AML-193 (cell line): Measurements from ENCODE around the gene PBX4.
A peak's percentile ranks its signal among the peaks of the same experiment; 100 is the strongest.

Experiments used
- DNase-seq, 2 experiments: peaks; one replicate each; lab custom pipeline; 2025; lab: John Stamatoyannopoulos, UW

Gene PBX4

DNA sequence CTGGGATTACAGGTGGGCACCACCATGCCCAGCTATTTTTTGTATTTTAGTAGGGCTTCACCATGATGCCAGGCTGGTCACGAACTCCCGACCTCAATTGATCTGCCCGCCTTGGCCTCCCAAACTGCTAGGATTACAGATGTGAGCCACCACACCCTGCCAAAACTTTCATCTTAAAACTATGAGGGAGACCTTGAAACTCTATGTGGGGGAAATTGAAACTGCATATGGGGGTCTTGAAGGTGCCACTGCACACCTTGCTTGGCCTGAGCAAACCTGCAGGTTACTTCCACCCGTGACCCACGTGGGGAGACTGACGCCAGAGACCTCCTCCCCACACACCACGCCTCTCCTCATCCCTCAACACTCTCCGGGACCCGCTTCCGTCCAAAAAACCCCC, 64.8 kb downstream of the PBX4 start:
- DNase-seq = no peak

DNA sequence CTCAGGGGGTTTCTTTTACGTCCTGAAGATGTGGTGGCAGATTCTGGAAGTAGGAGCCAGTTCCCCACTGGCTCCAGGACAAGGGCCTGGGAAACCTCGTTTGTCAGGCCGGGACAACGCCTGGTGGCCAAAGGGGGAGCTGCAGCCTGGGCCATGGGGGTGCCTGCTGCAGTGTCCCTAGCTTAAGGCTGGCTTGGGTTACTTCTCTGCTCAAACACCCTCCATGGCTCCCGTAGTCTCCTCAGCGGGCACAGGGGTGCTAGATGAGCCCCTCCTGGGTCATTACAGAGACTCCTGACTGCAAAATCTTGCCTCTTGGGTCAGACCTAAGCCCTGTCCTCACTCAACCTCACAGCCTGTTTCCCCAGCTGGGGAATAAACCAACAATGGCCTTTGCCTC, 65.7 kb downstream of the PBX4 start:
- peak in 1 of 2 experiments; percentile 8 for DNase-seq

DNA sequence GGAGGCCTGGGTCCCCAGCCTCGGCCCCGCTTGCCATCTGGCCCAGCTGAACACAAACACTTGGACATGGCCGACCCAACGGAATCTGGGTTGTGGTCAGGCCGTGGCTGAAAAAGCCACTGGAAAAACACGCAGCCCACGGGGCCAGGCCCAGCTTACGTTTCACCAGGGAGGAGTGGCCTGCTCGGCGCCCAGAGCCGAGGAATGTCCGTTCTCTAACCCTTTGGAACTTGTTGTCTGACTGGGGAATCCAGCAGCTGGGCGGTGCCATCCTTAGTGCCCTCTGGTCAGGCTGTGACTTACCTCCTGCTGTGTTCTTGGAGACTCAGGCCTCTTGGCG, 66.7 kb downstream of the PBX4 start:
- DNase-seq = no peak

DNA sequence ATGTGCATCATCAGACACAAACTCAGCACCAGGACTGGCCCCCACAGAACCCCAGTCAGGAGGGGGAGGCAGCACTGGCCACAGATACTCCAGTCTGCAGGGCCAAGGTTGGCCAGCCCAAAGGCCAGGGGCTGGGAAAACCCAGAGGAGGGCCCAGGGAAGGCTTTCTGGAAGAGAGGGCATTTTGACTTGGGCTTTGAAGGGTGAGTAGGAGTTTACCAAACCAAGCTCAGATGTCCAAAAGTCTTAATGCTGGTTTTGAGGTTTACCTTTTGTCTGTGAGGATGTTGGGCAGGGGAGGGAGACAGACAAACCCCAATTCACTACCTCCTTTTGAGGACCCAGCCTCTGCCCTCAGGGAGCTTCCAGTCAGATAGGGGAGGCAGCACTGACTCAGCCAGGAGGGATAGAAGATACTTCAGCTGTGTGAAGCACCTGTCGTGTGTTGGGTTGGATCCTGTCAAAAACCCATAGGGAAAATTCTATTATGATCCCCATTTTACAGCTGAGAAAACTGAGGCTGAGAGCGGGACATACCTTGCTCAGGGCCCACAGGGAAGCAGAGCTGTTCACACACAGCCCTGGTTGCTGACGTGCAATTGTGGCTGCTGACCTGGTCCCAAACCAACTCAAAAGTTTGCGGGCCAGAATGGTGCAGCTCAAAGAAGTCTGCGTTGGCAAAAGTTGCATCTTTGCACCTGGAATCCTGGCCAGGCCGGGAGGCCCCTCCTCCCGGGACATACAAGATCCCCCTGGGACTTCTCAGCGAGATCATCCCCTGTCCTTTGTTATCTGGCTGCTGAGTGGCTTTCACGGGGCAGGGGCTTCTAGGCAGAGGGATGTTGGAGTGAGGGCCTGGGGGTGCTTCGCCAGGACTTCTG, 67.3 kb downstream of the PBX4 start:
- no peak for DNase-seq

DNA sequence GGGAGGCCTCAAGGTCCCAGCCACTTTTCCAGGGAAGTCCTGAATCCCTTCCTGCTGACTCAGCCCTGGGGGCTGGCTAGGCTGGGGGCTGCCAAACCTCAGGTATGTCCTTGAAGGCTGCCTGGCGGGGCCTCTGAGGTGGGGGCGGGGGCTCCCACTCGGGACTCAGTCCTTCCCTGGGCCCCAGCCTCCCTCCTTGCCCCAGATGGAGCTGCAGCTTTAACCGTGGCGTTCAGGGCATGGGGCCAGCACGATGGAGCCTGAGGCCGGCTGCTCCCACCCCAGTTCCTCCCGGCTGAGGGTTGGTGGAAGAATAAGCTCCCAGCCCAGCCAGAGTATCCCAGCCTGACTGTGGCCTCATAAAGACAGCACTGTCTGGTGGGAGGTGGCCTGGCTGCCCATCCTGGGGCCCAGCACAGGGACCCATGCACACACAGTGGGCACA, 68.0 kb downstream of the PBX4 start:
- DNase-seq = no peak

DNA sequence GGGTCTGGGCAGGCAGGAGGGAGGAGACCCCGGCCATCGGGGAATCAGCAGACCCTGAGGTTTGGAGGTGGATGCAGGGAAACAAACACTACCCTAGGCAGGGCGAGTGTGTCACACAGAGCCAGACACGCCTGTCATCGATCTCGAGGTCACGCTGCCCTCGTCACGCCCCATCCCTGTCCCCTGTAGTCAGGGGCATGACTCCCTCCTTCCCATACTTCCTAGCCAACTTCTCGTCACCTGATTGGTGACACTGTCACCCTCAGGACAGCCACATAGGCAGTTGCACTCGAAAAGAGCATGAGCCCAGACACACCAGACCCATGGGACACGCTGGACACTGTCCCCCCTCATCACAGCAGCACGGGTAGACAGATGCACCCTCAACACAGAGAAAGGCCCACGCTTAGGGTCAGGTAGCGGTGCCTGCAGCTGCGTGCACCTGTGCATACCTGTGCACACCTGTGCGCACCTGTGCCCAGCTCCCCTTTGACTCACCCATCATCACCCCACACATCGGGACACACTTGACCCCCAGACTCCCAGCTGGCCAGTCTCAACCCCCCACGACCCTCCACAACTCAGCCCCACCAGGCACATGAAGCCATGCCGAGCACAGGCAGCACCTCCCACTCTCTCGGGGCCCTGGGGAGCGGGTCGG, 68.6 kb downstream of the PBX4 start:
- no peak for DNase-seq

DNA sequence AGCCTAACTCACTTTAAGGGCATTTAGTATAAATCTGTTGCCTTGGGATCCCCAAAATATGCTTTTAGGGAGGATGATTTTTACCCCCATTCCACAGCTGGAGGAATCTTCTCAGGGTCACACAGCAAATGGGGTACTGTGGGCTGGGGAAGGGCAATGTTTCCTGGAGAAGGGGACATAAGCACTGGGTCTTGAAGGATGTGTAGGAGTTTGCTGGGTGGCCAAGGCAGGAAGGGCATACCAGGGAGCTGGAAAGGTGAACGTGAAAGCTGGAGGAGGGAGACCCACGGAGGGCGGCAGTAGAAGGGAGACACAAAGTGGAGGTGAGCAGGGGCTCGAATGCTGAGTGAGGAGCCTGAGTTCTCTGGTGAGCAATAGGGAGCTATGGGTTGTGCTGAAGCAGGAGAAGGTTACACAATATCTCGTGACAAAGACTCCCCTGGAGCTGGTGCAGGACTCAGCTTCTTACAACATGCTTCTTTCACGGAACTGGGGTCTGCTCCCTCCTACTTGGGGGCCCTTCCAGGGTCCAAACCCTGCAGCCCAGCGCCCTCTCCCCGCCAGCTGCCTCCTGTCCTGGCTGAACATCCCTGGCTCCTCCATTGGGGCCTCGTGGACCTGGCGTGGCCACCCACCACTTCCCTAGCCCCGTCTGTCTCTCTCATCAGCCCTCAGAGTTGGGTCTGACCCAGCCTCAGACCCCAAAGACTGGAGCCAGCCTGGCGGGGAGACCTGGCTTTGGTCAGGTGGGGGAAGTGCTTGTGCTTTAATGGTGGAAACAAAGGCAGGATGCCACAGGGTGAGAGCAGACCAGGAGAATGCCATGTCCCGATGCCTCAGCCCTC, 69.3 kb downstream of the PBX4 start:
- DNase-seq = peak; percentile 44 to 55

DNA sequence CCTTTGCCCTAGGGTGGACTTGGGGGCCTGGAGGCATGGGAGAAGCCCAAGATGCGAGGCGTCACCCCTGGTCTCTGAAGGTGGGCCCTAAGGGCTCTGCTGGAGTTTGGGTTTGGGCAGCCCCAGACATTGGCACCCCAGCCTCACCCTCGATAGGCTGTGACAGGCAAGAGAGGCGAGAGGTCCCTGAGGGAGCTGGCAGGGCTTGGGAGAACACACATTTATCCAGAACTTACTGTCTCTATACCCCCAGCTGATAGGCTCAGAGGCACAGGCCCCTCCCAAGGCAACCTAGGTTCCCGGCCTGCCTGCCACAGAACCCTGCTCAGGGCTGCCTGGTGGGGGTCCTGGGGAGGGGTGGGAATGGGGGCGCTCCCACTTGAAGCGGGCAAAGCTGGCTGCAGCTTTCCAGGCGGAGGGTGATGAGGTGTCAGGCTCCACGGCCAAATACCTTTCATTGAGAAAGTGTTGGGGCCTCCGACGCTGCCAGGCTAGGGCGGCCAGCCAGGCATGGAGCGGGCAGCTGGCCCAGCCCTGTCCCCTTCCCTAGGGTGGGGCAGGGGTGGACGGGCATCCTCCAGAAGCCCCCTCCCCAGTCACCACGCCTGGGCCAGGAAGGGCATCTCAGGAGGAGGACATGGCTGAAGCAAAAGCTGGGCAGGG, 70.7 kb downstream of the PBX4 start:
- no peak for DNase-seq

DNA sequence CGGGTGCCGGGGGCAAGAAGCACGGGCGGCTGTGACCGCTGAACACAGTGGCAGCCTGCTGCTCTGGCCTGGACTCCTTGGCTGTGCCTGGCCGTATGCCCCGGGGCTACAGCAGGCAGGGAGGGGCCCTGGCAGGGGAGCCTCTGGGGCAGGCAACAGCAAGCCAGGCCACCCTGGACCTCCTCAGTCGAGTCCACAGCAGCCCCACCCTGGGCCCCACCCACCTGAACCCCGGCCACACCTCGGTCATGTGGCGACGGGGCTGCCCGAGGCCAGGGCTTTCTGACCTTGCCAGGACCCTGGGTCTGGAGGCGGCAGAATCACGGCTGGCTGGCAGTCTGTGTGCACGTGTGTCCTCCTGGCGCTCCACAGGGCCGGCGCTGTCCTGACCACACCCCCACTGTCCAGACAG, 71.7 kb downstream of the PBX4 start:
- no peak for DNase-seq

DNA sequence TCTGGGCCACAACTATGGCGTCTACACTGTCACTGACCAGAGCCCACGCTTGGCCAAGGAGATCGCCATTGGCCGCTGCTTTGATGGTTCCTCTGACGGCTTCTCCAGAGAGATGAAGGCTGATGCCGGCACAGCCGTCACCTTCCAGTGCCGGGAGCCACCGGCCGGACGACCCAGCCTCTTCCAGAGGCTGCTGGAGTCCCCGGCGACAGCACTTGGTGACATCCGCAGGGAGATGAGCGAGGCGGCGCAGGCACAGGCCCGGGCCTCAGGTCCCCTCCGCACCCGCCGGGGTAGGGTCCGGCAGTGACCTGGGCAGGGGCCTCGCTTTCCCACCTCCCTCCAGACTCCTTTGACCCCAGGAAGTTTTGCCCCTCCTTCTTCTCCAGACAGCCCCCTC, 72.8 kb downstream of the PBX4 start:
- DNase-seq = no peak

DNA sequence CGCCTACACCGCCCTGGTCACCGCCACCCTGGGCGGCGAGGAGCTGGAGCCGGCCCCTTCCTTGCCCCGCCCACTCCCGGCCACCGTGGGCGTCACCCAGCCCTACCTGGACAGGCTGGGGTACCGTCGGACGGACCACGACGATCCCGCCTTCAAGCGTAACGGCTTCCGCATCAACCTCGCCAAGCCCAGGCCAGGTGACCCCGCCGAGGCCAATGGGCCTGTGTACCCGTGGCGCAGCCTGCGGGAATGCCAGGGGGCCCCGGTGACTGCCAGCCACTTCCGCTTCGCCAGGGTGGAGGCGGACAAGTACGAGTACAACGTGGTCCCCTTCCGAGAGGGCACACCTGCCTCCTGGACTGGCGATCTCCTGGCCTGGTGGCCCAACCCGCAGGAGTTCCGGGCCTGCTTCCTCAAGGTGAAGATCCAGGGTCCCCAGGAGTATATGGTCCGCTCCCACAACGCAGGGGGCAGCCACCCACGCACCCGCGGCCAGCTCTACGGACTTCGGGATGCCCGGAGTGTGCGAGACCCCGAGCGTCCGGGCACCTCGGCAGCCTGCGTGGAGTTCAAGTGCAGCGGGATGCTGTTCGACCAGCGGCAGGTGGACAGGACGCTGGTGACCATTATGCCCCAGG, 73.4 kb downstream of the PBX4 start:
- no peak for DNase-seq

DNA sequence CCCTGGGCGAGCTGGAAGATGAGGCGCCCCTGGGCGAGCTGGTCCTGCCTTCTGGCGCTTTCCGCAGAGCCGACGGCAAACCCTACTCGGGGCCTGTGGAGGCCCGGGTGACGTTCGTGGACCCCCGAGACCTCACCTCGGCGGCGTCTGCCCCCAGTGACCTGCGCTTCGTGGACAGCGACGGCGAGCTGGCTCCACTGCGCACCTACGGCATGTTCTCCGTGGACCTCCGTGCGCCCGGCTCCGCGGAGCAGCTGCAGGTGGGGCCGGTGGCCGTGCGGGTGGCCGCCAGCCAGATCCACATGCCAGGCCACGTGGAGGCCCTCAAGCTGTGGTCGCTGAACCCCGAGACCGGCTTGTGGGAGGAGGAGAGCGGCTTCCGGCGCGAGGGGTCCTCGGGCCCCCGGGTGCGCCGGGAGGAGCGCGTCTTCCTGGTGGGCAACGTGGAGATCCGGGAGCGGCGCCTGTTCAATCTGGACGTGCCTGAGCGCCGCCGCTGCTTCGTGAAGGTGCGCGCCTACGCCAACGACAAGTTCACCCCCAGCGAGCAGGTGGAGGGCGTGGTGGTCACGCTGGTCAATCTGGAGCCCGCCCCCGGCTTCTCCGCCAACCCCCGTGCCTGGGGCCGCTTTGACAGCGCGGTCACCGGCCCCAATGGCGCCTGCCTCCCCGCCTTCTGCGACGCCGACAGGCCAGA, 74.1 kb downstream of the PBX4 start:
- no peak for DNase-seq

DNA sequence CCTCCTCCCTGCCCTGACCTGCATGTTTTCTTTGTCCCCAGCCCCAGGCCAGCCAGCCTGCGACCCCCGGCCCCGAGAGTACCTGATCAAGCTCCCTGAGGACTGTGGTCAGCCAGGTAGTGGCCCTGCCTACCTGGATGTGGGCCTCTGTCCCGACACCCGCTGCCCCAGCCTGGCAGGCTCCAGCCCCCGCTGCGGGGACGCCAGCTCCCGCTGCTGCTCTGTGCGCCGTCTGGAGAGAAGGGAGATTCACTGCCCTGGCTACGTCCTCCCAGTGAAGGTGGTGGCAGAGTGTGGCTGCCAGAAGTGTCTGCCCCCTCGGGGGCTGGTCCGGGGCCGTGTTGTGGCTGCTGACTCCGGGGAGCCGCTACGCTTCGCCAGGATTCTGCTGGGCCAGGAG, 74.8 kb downstream of the PBX4 start:
- no peak for DNase-seq

DNA sequence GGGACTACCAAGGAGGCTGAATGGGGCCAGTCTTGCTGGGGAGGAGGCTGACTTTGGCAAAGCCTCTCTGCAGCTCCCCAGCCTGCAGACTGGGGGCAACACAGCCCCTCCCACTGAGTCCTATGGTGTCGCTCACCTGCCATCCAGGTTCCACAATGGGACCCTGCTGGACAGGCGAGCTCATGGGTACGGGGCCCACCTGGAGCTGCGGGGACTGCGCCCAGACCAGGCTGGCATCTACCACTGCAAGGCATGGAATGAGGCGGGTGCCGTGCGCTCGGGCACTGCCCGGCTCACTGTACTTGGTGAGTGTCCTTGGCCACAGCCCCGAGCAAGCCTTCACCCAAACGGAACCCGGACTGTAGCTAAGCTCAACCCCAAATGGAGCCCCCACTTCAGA, 75.4 kb downstream of the PBX4 start:
- DNase-seq = no peak

DNA sequence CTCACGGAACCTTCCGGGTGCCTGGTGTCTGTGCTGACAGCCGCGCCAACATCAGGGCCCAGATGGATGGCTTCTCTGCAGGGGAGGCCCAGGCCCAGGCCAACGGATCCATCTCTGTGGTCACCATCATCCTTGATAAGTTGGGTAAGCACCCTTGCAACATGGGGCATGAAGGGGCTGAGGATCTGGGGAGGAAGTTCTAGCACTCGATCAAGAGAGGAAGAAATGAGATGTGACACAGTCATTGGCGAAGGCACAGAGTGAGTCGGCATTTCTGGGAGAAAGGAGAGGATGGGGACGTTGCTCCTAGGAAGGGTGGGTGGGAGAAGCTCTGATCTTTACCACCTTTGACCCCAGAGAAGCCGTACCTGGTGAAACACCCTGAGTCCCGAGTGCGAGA, 76.0 kb downstream of the PBX4 start:
- DNase-seq = peak; percentile 77 to 82

DNA sequence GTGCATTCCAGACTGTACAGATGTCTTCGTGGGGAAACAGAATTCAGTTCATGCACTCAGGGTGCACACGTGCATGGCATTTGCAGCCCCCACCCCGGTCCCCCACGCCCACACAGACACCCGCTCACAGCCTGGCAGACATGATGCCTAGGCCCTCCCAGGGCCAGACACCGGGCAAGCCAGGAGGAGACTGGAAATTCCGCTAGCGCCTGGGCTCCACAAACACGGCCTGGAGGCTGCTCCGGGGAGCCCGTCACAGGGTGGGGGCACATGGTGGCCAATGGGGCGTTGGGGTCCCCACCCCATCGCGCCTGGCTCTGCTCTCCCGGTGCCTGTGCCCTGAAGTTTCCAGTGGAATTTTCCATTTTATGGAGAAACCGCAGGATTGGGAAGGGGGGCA, 76.9 kb downstream of the PBX4 start:
- DNase-seq = no peak

DNA sequence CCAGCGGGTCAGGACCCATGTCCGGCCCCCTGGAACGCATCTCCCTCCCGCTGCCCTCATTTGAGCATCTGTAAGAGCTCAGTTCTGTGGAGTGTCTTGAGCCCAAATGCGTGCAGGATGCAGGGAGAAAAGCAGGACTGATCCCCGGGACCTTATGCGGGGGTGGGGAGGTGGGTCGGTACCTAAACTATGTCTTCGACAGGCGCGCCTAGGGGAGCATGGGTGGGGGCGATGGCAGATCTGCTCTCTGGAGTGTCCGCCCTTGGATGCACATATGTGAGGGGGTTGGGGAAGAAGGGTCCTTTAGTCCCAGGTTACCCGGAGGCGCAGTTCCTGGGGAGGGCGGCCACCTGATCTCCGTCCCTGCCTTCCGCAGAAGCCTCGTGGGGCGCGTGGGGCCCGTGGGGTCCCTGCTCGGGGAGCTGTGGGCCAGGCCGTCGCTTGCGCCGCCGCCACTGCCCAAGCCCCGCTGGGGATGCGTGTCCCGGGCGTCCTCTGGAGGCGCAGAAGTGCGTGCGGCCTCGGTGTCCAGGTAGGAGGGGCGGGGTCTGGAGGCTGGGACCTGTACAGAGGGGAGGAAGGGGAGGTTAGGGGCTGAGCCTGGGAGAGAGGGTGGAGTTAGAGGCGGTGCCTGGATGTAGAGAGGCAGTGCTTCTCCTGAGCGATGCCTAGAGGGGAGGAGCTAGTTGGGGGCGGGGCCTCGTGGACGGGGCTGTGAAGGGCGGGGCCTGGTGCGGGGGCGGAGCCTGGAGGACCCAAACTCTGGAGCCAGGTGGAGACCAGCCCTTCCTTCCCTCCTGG, 77.6 kb downstream of the PBX4 start:
- DNase-seq = no peak

DNA sequence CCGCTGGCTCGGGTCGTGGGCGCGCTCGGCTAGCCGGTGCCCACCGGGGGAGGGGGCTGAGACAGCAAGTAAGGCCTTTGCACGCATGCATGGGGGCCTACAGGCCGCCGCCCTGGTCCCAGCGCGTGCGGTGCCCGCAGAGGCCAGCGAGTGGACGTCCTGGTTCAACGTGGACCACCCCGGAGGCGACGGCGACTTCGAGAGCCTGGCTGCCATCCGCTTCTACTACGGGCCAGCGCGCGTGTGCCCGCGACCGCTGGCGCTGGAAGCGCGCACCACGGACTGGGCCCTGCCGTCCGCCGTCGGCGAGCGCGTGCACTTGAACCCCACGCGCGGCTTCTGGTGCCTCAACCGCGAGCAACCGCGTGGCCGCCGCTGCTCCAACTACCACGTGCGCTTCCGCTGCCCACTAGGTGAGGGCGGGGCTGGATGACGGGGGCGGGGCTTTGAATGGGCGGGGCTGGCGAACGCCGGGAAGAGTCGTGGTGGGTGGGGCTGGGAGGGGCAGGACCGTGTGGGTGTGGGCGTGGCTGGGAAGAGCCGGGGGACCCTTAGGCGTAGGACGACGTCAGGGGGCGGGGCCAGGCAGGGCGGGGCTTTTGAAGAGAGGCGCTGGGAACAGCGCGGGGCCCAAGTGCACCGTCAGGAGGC, 78.3 kb downstream of the PBX4 start:
- no peak for DNase-seq

DNA sequence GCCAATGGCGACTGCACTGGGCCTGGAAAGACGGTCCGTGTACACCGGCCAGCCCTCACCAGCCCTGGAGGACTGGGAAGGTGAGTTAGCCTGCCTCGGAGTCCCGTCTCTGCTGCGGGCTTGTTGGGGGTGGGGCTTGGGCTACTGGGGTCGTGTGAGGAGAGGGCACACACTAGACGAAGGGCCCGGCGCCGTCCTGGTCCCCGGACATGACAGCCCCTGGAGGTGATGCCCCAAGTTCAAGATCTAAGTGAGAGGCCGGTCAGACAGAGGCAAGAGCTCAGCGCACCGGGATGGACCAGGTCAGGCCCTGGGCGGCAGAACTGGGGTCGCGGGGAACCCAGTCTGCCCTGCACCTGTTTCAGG, 78.8 kb downstream of the PBX4 start:
- DNase-seq = no peak

DNA sequence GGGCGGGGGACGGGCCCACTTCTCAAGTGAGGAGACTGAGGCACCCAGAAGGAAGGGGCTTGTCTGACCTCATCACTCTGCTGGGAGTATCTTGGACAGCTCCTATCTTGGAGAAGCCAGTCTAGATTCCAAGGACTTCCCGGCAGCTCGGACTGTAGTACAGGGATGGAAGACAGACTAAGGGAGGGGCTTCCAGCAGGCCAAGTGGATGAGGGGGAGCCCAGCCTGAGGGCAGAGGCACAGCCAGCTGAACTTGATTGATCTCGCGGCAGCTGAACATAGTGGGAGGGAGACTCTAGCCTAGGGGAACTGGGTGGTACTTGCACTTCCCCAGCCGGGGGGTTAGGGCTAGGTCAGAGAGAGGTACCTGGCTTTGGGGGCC, 79.7 kb downstream of the PBX4 start:
- DNase-seq = no peak
